Superior temporal gyrus (tissue), 1 donor: ENCODE results near the gene SLC35B4.

Experiments used
- DNase-seq: peaks from one replicate; pipeline ENCODE4 v3.0.0-alpha.2; 2016; ENCODE audit errors: extremely low spot score

Gene SLC35B4

DNA sequence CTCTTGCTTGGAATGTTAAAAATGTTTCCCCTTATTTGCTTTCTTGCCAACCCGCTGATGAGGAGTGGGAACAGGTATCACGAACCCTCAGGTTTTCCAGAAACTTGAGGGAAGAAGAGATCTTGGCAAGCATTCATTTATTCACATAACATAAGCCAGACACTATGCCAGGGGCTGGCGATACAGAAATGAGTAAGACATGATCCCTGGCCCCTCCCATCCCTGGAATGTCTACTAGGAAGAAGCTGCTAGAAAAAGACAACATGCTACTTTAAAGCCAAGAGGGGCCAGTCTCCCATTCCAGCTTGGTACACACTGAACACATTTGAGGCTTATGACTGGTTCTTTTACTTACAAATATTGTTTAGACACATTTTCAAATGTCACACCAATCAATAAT, 26.4 kb downstream of the SLC35B4 start:
- no peak for DNase-seq

DNA sequence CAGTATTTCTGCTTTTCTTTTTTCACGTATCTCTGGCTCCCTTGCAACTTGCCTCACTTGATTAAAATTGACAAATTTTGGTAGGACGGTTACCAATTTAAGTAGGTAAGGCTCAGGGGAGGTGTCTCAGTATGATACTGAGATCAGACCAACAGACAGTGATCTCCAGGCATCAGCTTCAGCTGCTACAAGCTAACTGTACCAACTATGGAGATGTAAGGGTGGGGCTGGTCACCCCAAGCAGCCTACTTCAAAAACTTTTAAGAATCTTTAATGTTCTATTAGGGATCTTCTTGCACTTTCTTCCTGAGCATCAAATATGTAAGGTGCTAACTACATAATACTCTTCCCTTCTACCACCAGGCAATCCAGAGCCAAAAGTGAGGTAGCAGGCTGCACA, 26.9 kb downstream of the SLC35B4 start:
- no peak for DNase-seq

DNA sequence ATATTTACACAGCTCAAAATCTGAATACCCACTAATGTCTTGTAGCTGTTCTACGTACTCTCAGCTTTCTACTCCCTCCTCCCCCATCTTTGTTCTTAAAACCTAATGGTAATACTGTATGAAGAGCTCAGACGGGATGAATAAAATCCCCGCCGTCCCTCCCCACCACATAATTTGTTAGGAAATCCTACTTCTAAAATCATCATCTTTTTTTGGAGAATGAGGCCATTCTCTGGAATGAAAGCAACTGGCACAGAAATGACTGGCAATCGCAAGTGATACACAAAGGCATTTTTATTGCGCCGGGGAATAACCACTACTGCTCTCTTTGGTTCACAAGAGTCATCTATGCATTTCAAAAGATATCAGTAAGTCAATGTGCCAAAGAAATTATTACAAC, 27.3 kb downstream of the SLC35B4 start:
- peak; percentile 67 for DNase-seq

DNA sequence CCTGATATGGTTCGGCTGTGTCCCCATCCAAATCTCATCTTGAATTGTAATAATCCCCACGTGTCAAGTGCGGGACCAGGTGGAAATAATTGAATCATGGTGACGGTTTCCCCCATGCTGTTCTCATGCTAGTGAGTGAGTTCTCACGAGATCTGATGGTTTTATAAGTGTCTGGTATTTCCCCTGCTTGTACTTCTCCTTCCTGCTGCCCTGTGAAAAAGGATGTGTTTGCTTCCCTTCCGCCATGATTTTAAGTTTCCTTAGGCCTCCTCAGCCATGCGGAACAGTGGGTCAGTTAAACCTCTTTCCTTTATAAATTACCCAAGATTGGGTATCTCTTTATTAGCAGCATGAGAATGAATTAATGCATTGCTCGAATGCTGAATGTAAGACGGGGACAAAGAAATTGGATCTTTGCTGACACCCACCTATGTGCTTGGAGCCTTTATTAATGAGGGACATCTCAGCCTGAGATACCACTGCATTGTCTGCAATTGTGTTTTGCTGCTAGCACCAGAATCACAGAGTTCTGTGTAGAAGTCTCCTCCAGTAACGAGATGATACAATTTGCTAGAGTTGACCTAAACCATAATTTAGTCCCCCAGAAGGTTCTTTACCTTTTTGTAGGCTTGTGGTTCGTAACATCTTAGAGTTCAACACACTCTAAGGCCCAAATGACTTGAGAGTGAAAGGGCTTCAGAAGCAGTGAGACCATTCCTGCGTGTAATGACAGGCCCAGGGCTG, 28.6 kb downstream of the SLC35B4 start:
- DNase-seq: no peak

DNA sequence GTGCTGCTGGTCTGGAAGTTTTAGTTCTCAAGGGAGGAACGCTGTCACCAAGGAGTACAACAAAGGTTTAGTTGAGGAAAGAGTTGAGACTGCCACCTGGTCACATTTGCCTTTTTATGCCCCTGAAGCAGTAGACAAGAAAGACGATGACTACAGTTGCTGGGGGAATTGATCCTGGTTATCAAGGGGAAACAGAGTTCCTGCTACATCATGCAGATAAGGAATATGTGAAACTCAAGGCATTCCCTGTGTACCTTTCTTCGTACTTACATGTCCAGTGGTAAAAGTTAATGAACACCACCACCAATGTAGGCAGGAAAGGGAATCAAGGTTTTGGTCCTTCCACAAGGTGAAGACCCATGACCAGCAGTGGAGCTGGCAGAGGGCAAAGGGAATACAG, 31.8 kb downstream of the SLC35B4 start:
- no peak for DNase-seq

DNA sequence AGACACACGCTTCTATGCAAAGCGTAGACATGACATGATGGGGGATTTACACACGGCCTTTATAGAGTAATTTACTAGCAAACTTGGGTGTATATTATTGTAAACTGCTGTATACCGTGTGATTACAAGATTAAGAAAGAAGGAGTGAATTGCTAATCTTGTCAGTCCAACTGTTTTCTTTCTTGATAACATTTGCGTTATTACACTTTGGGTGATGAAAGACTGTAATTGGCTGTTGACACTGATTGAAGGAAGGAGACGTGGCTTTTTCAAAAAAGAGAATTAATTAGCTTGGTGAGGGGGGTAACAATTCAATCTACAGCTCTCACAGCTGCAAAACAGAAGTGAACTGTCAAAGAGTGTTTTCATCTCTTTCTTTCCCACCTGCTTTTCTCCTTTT, 32.7 kb downstream of the SLC35B4 start:
- DNase-seq: no peak

DNA sequence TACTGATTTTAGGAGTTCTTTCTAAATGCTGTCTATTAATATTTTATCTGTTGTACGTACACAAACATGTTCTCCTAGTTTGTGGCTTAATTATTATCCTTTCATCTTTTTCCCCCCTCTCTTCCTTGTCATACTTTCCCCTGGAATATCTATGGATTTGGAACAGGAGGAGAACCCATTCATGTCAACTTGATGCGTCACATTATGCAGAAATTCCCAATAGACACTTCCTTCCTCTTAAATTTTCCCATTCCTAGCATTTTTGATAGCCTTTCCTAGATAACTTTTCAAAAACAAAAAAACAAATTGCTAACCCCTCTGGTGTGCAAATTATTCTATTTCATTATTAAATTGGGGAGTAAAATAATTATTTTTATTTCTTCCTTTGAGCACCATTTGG, 36.2 kb downstream of the SLC35B4 start:
- DNase-seq: no peak

DNA sequence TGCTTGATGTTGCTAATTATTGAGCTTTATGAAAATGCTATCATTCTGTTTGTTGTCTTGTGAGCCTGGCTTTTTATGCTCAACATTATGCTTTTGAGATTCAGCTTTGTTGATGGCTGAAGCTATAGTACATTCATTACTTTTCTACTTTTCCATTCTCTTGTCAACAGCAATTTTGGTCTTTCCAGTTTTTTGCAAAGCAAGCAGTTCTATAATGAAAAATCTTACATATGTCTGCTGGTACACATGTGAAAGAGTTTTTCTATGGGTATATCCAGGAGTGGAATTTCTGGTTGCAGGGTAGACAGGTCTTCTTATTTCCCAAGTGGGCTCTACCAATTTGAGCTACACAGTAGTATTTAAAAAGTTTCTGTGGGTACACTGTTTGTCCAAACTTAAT, 36.8 kb downstream of the SLC35B4 start:
- DNase-seq: no peak

DNA sequence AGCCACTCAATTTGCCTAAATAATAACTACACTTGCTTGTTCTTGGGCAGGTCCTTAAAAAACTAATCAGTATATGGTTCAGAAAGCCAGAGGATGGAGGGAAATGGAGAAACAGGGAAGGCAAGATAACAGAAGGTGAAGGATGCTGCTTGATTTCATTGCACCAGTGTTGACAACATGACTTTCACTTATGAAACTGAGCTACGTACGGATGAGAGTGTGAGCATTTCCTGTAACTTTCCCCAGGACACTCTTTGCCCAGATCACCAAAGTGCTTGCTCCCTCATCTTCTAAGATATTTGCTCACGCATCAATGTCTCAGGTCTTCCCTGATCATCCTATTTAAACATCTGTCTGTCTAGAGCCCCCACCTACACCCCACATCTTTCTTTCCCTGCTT, 37.4 kb downstream of the SLC35B4 start:
- no peak for DNase-seq

DNA sequence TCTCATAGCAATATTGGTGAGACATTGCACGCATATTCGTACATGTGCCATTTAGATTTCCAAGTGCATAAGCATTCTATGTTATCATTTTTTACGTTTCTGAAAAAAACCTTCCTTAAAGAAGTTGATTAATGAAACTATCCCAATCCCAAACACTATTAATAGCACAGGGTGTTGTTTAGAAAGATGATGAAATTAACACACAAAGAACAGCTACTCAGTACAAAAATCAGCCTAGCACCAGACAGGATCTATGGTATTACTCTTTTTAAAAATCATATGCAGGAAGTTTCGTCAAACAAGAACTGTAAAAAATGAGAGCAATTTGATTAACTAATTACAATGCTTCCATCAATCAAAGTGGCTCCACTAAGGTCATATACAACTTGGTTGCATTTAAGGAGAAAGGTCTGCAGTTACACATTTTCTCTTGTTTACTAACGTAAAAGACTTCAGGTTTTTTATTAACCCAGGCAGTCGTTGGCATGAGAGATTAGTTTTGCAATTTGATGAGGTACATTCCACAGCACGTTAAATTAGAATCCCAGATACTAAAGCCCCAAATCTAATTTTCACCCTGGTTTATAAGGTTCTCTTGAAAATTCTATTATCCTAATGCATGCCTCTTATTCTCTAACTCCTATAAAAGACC, 38.1 kb downstream of the SLC35B4 start:
- no peak for DNase-seq

DNA sequence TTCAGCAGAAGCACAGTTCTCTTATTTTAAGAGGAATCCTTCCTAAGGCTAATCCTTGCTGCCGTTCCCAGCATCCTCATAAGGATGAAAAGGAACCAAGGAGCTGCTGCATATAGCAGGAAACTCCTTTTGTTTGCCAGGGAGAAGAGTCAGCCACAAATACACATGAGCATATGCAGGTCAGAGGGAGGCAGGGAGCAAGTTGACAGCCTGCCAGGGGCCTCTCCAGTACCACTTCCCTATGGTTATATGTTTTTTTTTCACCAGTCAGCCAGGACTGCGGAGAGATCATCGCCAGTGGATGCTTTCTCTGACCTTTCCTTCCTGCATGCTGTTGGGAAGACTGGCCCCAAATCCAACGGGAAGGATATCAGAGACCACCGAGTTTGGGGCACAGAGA, 39.8 kb downstream of the SLC35B4 start:
- DNase-seq: no peak

DNA sequence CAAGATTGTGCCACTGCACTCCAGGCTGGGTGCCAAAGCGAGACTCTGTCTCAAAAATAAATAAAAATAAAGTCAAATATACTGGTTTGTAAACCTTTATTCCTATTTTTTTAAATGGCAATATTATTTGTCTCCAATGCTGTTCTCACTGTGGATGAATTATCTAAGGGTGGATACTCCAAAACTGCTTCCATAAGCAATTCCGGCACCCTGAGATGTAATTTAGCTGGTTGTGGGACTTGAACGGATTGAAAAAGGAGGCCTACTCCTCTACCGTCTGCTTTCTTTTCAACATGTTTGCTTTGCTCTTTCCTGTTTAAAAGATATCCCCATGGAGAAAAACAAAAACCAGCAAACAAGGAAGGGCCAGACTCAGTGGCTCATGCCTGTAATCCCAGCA, 54.4 kb downstream of the SLC35B4 start:
- DNase-seq: no peak

DNA sequence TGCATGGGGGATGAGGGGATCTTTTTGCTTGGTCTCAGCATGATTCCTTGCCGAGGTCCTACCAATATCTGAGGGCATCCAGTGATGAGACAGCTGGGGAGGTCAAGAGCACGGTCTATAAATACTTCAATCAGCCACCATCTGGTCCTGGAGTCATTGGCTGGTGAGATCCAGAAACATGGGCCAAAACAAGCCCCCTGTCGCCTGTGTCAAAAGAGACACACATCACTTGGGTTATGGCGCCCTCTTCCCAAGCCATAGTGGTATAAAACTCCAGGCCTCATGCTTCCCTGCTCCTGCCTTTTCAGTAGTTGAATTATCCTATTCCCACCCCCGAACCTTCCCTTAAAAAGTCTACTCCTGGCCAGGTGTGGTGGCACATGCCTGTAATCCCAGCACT, 60.9 kb downstream of the SLC35B4 start:
- no peak for DNase-seq

DNA sequence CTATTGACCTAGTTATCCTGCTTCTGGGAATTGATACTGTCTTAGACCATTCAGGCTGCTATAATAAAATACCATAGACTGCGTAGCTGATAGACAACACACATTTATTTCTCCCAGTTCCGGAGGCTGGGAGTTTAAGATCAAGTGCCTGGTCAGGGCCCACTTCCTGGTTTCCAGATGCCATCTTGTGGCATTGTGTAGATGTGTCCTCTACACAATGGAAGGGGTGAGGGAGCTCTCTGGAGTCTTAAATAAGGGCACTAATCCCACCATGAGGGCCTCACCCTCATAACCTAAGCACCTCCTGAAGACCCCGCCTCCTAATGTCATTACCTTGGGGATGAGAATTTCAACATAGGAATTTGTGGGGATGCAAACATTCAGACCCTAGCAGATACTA, 62.4 kb downstream of the SLC35B4 start:
- DNase-seq: no peak

DNA sequence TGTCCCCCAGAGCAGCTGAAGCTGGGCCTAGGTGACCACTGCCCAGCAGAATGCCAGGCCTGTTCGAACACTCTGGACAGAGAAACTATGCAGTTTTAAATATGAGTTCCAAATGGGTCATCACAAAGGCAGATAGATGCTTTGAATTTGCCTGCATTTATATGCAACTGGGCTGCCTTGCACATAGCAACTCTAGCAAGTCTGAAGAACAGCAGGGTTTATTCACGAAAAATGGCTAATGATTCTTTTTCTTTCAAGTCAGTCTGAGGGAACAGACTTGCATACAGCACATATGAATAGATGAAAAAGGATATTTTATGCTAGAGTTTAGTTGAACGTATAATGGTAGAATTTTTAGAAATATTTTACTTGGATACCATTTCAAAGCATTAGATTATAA, 68.5 kb downstream of the SLC35B4 start:
- no peak for DNase-seq

DNA sequence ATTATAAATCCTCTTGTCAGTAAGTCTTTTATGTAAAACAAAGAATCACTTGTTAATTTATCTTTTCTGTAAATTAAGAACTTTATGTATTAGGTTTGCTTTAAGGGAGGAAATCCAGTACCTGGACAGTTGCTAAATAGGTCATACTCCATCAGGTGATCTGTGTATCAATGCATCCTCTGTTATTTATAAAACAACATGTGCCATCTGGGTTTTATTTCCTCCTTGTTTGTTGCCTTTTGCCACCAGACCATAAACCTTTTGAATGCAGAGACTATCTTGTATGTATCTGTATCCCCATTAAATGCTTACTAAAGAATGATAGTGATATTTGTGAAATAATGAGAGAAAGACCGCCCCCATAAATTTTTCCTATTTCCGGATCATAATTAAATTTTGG, 70.0 kb downstream of the SLC35B4 start:
- no peak for DNase-seq

DNA sequence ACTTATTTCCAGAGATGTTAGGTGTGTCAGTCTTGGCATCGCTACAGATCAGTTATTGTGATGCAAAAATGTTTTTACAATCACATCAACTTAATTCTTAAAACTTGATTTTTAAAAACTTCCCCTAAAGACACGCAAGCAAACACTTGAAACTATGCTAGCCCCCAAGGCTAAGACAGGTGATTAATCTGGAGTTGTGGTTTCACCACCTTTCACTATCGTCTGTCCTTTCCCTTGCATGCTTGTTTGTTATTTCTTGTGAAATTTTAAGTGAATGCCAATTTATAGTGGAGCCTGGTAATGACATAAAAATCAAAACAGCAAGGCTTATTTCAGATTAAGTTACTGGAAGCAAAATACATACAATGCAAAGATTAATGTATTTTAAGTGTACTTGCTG, 70.4 kb downstream of the SLC35B4 start:
- DNase-seq: no peak

DNA sequence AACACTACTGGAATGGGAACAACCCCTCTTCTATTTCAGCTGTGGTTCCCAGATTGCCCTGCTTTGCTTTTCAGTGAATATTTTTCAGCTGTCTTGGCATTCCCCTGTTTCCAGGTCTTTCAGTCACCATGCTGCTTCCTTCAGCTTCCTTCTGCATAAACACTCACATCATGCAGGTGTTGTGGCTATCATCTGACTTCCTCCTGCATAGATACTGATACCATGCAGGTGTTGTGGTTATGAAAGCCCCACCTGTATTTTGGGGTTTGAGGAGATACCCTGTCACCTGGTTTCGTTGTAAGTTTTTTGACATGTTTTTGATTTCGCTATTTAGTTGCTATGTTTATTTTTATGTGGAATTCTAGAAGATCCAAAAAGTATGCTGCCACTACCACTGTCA, 71.5 kb downstream of the SLC35B4 start:
- no peak for DNase-seq
